ENCODE data around the gene ACSL1.
"Not testable (repeated sequence)": the region's sequence is repeated elsewhere in the genome, so short reads cannot be mapped to it uniquely, and the experiment has no call there.

The ACSL1 gene

DNA sequence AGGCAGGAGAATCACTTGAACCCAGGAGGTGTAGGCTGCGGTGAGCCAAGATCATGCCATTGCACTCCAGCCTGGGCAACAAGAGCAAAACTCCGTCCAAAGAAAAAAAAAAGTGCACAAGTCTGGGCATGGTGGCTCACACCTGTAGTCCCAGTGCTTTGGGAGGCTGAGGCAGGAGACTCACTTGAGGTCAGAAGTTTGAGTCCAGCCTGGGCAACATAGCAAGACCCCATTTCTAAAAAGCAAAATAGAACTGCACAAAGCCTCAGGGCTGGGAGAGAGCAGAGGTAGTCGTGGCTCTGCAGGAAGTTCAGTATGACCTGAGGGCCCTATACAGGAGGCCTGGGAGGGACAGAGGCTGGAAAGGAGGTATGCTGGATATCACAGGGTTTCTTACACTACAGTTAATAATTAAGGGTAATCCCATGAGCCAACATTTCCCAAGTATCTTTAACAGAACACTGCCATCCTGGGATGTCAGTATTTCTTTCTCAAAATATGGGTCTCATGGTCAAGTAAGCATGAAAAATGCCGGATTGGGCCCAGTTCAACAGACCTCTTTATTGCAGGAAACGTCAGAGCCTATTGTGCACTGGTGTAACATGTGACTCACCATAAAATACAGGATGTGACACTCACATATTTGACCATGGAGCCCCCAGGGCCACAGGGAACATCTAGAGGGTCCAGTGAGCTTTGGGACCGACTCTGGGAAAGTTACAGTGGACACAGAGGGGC lies 37.8 kb downstream of the ACSL1 start:
- no peak for DNase-seq

DNA sequence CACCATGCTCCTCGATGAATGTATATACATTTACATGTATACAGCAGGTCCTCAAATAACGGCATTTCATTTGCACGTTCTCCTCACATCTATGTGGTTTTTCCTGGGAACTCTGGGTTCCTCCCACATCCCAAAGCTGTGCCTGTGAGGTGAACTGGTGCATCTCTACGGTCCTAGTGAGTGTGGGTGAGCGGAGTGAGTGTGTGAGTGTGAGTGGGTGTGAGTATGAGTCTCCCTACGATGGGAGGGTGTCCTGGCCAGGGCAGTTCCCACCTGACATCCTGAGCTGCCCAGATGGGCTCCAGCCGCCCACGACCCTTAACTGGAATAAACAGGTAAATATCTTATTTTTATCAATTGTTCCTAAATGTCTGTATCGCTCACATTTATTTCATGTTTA lies 40.0 kb downstream of the ACSL1 start:
- DNase-seq, result no peak

DNA sequence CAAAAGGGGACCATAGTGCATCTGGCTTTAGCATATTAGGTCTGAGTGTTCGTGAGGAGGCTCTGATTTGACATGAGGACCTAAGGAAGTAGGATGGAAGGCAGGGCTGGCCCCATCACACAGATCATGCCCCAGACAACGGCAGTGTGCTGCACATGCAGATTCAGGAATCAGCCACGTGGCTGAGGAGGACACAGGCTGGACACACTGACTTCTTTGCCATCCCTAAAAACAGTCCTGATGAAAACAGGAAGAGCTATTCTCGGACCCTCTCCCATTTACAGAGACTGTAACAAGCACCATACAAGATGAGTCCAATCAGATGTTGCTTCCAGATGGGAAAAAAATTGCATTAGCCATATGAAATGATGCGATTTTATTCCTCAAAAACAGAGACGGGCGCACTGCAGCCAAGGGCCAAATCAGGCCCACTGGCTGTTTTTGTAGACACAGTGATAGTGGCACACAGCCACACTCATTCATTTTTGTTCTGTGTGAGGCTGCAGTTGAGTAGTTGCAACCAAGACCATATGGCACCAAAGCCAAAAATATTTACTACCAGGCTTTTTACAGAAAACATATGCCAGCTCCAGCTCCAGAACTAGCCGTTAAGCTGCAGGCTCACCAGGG lies 41.0 kb downstream of the ACSL1 start:
- DNase-seq, result peak in 1 of 2 donors; percentile 48

DNA sequence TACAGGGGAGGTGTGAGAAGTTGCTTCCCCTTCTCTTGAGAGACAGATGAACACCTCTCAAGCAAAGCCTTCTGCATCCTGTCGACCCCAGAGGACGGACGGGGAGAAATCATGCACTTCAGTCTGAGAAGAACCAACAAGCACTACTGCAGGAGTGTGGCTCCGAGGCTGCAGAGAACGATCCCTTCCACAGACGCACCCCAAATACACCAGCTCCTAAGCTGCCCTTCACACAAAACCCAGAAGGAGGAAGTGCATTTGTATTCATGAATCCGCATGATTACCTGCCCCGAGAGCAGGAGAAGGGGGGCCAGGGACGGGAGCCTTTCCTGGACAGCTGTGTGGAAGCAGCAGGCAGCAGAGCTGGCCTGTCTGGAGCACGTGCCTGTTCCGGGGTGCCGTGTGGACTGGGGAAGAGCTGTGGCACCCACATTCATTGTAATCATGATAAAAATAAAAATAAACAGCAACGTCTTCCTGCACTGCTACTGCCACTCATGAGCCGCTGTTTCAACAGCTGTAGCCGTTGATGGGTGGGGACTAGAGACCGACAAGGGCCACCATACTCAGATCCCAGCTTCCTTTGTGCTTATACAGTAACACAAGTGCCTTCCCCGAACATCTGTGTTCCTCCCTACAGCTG lies 42.9 kb downstream of the ACSL1 start:
- DNase-seq, result no peak

DNA sequence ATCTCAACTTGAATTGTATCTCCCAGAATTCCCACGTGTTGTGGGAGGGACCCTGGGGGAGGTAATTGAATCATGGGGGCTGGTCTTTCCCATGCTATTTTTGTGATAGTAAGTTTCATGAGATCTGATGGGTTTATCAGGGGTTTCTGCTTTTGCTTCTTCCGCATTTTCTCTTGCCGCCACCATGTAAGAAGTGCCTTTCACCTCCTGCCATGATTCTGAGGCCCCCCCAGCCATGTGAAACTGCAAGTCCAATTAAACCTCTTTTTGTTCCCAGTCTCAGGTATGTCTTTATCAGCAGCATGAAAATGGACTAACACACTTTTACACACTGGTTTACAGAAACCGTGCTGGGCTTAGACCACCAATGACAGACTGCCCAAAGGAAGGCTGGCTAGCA lies 46.6 kb downstream of the ACSL1 start:
- DNase-seq, result not testable (repeated sequence)

DNA sequence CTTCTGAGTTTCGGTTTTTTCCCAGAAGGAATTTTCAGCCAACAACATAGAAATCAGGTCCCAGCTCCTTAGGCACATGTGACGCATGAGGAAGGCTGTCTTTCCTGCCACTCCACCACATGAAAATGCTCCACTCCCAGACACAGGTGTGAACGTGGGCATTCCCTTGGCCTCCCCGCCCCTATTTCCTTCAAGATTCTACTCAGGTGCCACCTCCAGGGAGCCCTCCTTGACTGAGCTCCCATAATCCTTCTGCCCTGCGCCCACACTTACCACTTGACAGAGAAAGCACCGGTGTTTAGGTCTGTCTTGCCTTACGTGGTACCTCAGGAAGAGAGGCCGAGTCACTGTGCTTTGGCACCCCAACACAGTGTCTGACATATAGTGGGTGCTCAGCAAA lies 47.4 kb downstream of the ACSL1 start:
- no peak for DNase-seq

DNA sequence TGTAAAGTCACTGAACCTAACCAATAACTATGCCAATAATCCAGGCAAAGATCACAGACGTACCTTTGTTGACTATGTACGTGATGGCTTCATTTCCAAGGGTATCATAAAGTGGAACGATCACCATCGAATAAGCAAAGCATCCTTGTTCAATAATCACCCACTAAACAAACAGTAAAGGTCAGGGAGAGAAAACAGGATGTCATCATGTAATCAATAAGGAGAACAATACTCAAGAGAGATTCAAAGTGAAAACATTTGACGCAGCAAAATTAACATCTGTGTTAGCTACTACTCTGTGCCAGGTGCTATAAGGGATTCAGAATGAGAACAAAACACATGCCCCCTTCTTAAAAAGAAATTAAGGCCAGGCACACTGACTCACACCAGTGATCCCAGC lies 48.9 kb downstream of the ACSL1 start:
- no peak for DNase-seq

DNA sequence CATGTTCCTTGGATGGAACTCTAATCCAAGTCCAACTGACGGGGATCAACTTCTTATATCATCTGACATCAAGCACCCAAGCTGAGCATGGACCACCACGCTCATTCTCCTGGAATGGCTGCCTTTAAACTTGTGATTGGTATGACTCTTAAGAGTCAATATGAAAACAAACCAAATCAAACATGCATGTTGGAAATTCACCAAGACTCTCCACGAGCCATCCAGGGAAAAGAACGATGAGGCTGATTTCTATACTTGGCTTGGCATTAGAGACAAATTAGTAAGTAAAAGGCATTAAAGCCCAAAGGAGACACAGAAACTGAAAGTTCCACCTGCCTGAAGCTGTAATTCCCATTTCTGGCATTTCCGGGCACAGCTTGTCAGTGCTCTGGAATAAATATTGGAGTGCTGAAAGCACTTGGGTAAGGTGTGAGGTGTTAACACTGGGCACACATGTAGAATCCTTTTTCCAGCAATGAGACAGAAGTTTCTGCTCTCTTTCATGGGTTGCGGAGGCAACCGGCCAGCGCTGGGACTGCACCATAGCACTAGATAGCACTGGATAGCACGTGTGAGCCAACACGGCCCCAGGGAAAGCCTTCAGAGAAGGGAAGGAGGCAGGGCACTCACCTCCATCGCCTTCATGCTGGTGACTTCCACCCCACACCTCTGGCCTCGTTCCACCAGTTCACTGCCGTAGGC lies 49.8 kb downstream of the ACSL1 start:
- no peak for DNase-seq

DNA sequence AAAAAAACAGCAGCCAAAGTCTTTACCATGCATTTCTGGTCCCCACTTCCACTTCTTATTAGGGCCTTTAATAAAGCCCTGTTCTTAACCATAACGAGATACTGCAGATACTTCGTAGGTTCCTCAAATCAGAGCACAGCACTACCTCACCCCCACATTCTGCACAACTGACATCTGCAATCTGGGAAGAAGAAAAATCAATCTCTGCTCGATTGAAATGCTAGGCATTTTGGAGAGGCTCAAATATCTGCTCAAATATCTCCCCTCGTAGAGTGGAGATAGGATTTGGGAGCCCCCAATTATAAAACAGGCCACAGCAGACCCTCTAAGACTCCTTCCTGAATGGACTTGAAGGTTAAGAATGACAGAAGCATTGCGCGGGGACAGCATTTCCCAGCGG lies 51.6 kb downstream of the ACSL1 start:
- DNase-seq, result no peak

DNA sequence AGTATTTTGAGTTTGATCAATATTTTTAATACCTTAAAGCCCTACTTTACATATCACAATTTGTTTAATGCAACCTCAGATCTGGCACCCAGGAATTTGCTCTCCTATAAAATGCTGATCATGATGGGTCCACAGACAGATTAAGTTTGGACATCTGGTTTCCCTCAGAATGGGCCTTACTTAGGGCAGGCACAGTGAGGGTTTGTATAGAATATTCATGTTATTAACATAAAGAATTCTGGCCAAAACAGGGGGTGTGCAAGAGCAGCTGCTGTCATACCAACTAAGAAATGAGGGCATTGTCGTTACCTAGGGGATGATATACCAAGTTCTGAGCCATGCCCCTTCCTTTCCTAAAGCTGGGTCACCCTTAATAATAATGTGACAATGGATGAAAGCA lies 54.4 kb downstream of the ACSL1 start:
- DNase-seq, result no peak

DNA sequence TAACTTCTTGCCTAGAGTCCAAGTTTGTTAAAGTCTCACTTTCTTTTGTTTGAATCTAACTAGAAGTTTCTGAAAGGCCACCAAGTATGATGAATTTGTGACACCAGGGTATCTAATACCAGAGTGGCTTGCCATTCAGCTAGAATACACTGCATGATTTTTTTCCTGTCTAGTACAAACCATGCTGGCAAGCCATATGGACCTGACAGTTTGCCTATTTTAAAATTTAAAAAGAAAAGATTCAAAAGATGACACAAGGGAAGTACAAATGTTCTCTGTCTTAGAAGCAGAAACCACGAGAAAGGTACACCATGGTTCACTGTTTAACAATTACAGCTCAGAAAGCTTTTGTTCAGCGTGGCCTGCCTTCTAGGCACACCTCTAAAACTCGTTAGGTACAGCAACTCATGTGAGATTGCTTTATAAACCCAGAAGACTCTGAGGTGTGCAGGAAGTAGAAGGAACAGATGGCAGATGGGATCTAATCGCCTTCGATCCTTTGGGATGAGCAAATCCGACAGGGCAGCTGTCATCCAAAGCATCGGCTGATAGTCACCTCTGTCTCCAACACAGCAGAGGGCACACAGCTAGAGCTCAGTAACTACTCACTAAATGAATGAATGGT lies 56.5 kb downstream of the ACSL1 start:
- DNase-seq, result no peak

DNA sequence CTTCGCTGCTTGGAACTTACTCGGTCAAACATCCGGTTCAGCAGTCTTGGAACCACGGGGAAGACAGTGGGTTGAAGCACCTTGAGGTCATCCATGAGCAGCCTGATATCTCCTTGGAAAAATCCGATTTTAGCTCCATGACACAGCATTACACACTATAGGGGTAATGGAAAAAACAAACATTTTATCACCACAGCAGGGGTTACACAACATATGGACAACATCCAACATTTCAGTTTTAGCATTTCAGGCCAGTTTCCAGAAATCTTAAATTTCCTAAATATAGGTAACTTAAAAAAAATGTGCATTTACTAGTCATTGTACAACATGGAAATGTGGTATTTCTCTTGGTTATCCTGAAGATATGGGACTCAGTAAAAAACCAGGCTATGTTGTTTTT lies 57.5 kb downstream of the ACSL1 start:
- no peak for DNase-seq

DNA sequence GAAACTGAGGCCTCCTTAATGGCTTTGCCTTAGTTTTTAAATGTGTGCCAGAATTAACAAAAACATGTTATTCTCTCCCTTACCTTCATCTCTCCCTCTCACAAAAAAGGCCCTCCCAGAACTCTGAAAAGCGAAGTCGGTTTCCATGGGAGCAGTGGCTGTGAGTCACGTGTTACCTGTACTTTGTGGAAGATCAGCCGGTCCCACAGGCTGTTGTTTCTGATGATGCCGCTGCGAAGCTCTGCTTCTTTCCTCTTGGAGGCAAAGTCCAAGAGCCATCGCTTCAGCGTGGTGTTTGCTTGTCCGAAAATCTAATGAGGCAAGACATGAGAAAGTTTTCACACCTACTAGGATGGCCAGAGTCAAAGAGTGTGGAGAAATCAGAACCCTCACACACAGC lies 59.3 kb downstream of the ACSL1 start:
- no peak for DNase-seq

DNA sequence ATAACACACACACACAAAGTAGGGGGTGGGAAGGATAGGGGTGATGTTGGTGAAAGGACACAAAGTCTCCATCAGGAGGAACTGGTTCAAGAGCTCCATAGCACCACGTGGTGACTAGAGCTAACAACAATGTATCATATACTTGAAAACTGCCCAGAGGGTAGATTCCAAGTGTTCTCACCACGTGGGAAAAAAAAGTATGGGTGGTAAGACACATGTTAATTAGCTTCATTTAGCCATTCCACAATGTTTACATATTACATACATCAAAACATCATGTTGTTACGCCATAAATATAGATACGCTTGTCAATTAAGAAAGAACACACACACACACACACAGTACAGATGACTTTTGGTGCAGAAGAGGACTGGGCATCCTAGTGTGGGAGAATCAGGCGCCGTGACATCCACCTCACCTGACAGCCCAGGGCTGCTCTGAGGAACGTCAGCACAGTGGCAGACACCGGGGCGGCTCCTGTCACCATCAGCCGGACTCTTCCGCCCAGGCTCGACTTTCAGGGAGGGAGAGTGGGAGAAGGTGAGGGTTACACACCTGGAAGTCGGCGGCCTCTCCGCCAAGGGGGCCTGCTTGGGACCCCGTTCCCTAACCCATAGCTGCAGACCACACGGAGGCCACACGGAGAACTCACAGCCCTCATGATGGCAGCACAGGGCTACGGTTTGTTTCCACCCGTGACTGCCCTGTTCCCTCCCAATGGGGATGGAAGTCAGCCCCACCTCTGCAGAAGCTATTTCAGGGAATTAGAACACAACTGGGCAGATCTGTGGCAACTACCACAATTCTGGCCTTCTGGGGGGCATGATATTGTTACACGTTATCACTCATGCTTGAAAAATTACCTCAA lies 60.1 kb downstream of the ACSL1 start:
- DNase-seq, result no peak

DNA sequence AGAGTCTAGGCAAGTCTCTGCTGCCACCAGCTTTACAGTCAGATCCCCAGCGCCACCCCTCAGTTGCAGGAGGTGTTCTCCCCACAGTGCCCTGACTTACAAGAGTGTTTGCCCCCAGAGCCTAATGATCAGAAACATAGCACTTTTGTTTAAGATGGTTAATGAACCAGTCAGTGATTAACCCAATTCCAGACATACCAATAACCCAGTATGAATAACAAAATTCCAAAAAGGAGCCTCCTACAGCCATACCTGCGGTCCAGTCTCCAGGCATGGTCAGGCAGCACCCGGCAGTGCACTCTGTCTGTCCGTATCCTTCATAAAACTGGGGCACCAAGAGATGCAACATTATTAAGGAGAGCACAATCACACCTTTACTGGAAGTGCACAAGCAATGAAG lies 61.2 kb downstream of the ACSL1 start:
- DNase-seq, result no peak

DNA sequence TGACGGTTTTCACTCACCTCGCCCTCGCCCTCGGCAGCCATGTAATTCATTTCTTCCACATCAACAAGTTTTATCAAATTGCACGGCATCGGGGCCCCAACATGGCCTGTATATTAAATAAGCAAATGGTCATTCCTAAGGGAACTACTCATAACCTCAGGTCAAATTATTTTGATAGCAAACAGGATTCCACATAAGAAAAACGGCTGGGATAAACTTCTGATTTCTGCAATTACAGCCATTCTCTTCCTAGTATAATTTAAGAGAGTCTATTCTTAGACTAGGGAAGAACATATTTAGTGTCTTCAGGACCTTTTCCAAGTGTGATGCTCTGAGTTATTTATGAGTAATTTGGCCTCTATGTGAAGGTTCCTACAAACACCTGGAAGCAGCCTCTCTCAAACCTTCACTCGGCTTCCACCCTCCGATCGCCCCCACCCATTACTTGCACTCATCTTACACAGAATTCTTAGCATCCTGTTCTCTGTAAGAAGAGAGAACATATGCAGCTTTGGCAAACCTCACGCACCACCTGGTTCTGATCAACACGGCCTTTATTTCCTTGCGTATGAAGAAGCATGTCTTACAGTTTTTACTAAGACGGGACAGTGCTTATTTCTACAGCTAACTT lies 62.5 kb downstream of the ACSL1 start:
- DNase-seq, result no peak

DNA sequence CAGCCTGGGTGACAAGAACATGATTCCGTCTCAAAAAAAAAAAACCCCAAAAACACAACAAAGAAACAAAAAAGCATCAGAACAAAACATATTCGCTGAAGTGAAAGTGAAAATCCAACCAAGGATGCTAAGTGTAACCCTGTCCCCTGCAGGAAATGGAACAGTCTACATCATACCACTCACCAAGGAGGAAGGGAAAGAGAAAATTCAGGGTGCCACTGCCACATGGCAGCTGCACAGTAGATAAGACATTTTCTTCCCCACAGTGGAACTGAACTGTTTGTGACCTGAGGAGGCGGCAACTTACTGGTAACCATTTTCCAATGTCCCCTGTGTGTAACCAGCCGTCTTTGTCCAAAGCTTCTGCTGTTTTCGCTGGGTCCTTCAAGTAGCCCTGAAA lies 63.7 kb downstream of the ACSL1 start:
- DNase-seq, result no peak

DNA sequence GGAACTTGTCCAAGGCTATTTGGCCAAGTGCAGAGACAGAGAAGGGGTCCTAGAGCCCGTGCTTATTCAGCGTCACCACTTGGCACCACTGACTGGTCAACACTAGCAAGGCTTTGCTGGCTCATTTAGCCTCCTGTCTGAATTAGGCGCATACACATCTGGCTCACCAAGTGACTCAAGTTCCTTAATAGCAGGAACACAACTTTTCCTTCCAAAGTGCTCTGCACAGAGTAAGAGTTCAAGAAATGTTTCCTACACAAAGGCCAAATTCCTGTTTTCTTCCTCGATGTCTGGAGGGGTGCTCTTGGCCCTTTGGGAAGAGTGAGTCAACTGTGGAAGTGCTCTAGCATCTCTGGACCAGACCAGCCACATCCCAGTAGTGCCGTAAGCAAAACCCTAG lies 65.1 kb downstream of the ACSL1 start:
- no peak for DNase-seq

DNA sequence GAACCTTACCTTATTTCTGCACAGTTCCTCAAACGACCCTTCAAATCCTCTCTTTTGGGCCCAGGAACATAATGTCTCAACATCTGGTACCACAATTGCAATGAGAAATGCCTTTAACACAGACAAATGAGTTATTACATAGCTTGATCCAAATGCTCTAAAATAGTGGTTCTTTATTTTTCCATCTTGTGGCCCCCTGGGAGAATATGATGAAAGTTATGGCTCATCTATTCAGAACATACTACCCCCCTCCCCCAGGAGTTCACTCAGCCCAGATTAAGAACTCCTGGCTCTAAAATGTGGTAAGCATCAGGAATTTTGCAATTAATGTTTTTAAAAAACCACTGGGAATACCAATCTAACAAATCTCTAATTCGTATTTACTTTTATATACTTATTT lies 68.0 kb downstream of the ACSL1 start:
- no peak for DNase-seq

DNA sequence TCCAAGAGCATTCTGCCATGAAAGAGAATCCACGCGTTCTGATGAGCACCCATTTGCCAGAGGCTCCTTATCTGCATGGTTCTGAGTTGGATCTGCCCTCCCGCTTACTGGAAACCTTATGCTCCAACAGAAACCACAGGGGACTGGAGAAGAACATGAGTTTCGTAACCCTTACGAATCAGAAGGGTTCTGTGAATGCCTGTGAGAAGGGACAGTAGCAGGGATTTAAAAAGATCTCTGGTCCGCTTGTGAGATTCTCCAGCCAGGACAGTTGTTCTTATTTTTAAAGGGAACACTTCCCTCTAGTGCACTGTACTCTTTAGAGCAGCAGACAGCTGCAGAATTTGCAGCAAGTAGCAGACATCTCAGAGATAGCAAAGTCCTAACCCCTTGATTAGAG lies 69.4 kb downstream of the ACSL1 start:
- no peak for DNase-seq

DNA sequence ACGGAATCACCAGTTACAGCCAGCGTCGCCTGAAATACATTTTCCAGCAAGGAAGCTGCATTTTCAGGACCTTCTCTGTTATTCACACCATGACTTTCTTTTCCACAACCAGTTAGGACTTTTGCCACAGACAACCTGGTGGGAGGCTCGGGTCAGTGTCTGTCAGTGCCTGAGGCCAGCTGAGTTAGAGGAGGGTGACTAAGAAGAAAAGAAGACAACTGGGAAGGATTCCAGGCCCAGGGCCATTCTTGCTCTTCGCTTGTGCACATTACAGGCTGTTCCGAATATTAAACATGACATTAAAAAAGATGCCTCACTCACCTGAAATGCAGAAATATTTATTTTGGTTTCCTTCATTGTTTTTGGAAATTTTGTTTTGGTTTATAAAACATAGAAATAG lies 70.5 kb downstream of the ACSL1 start:
- DNase-seq, result no peak
